Nephron (organoid): ENCODE measurements around the gene VIT.

Experiments used
- H3K27ac Mint-ChIP-seq, 3 experiments: 2 replicates each; pipeline ENCODE4 v1.8.0; 2020; ENCODE audit warnings: mixed read lengths in 3 of 3, mild to moderate bottlenecking in 2 of 3, moderate library complexity in 1 of 3
- H3K27me3 Mint-ChIP-seq: 2 replicates; pipeline ENCODE4 v1.8.0; 2021; ENCODE audit warnings: low read depth, mild to moderate bottlenecking, moderate library complexity, mixed read lengths
- H3K36me3 Mint-ChIP-seq: 2 replicates; pipeline ENCODE4 v1.8.0; 2020; ENCODE audit warnings: low read depth, mixed read lengths
- H3K4me1 Mint-ChIP-seq: 2 replicates; pipeline ENCODE4 v1.8.0; 2020; ENCODE audit warnings: mixed read lengths
- H3K4me3 Mint-ChIP-seq, 3 experiments: 2 replicates each; pipeline ENCODE4 v1.8.0; 2020; ENCODE audit warnings: mild to moderate bottlenecking in 3 of 3, mixed read lengths in 3 of 3, moderate library complexity in 2 of 3
- H3K9me3 Mint-ChIP-seq: 2 replicates; pipeline ENCODE4 v1.8.0; 2020; ENCODE audit warnings: mixed read lengths
- TF ChIP-seq, protein P1 (sequence below), 3 experiments: fragments of 200-600 bp; sonication (generic); IDR thresholded peaks; one replicate each; pipeline ENCODE4 v1.5.0; 2021; ENCODE audit warnings: antibody characterized with exemption in 3 of 3; ENCODE audit not compliant: unreplicated experiment in 3 of 3

The VIT gene

DNA sequence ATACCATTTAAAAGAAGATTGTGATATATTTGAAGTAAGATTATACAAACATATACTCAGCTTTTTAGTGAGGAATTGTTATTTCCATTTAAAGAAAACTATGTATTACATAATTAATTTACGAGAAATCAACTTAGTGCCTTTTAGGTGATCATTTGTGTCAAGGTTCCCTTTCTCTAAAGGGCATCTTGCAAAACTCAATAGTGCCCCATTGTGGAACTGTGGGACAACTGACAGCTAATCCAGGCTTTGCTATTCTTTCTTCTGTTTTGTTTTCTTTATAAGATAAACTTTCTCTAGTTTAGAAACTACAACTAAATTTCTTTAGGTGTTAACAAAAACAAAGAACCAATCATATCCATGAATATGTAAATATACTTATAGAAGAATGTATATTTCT, 24.3 kb upstream of the VIT start:
- Mint-ChIP-seq H3K27me3 (no peaks in the 10 kb centered on the region), H3K36me3 (no peaks in the 10 kb centered on the region), H3K4me3 (no peak overlapping the region), H3K9me3 (no peaks in the 10 kb centered on the region), H3K27ac (no peak overlapping the region), H3K4me1 (no peaks in the 10 kb centered on the region)
- TF ChIP-seq, protein P1, sequence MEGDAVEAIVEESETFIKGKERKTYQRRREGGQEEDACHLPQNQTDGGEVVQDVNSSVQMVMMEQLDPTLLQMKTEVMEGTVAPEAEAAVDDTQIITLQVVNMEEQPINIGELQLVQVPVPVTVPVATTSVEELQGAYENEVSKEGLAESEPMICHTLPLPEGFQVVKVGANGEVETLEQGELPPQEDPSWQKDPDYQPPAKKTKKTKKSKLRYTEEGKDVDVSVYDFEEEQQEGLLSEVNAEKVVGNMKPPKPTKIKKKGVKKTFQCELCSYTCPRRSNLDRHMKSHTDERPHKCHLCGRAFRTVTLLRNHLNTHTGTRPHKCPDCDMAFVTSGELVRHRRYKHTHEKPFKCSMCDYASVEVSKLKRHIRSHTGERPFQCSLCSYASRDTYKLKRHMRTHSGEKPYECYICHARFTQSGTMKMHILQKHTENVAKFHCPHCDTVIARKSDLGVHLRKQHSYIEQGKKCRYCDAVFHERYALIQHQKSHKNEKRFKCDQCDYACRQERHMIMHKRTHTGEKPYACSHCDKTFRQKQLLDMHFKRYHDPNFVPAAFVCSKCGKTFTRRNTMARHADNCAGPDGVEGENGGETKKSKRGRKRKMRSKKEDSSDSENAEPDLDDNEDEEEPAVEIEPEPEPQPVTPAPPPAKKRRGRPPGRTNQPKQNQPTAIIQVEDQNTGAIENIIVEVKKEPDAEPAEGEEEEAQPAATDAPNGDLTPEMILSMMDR (IDR thresholded peaks at IDR 0.05; ENCODE audit: unreplicated experiment in 3 of 3), result peak; percentile 40 to 61 (median 48)

- Mint-ChIP-seq H3K9me3 (peaks cover 17% of the 10 kb centered on the region), H3K27ac (no peak overlapping the region), H3K27me3 (no peaks in the 10 kb centered on the region), H3K4me1 (no peaks in the 10 kb centered on the region), H3K36me3 (peaks cover 5% of the 10 kb centered on the region), H3K4me3 (no peak overlapping the region)
- TF ChIP-seq, protein P1 (IDR thresholded peaks at IDR 0.05; ENCODE audit: unreplicated experiment in 3 of 3), result no peak
These were observed 20.8 kb upstream of the VIT start for GRCh38 chr2:36675579-36676282.

GRCh38 chr2:36676364-36676763, 20.1 kb upstream of the VIT start:
- Mint-ChIP-seq H3K27ac (no peak overlapping the region), H3K9me3 (peaks cover 18% of the 10 kb centered on the region), H3K4me3 (no peak overlapping the region), H3K27me3 (no peaks in the 10 kb centered on the region), H3K4me1 (no peaks in the 10 kb centered on the region), H3K36me3 (peaks cover 5% of the 10 kb centered on the region)
- TF ChIP-seq, protein P1 (IDR thresholded peaks at IDR 0.05; ENCODE audit: unreplicated experiment in 3 of 3), result no peak

GRCh38 chr2:36677386-36677785, 19.1 kb upstream of the VIT start:
- Mint-ChIP-seq H3K9me3 (peaks cover 18% of the 10 kb centered on the region), H3K4me1 (no peaks in the 10 kb centered on the region), H3K27me3 (no peaks in the 10 kb centered on the region), H3K36me3 (peaks cover 5% of the 10 kb centered on the region), H3K27ac (no peak overlapping the region), H3K4me3 (no peak overlapping the region)
- TF ChIP-seq, protein P1 (IDR thresholded peaks at IDR 0.05; ENCODE audit: unreplicated experiment in 3 of 3), result no peak

- Mint-ChIP-seq H3K4me1 (no peaks in the 10 kb centered on the region), H3K27ac (no peak overlapping the region), H3K36me3 (peaks cover 5% of the 10 kb centered on the region), H3K27me3 (no peaks in the 10 kb centered on the region), H3K4me3 (no peak overlapping the region), H3K9me3 (peaks cover 18% of the 10 kb centered on the region)
- TF ChIP-seq, protein P1 (IDR thresholded peaks at IDR 0.05; ENCODE audit: unreplicated experiment in 3 of 3), result no peak
These were observed 18.4 kb upstream of the VIT start for GRCh38 chr2:36677996-36678605.

- H3K27me3 Mint-ChIP-seq, result no peaks in the 10 kb centered on the region
- H3K36me3 Mint-ChIP-seq, result peaks cover 5% of the 10 kb centered on the region
- no peak overlapping the region for H3K4me3 Mint-ChIP-seq
- no peaks in the 10 kb centered on the region for H3K4me1 Mint-ChIP-seq
- no peak overlapping the region for H3K27ac Mint-ChIP-seq
- peaks cover 18% of the 10 kb centered on the region for H3K9me3 Mint-ChIP-seq
- TF ChIP-seq, protein P1 (IDR thresholded peaks at IDR 0.05; ENCODE audit: unreplicated experiment in 3 of 3), result no peak
These were observed 17.7 kb upstream of the VIT start for GRCh38 chr2:36678856-36679255.
